Stimulated activated CD8-positive, alpha-beta memory T cell treated with anti-CD3 and anti-CD28 coated beads, Interleukin-15, amount 100 ng/mL, for 4 hours (primary cell): ENCODE results near the gene NDST3.
"Not testable (repeated sequence)": the region's sequence is repeated elsewhere in the genome, so short reads cannot be mapped to it uniquely, and the experiment has no call there.

Experiments used
- DNase-seq, 2 donors: peaks; one replicate each; pipeline ENCODE4 v3.0.0-alpha.2; 2020; ENCODE audit warnings: low read depth in 2 of 2

The NDST3 gene

GRCh38 chr4:118271788-118272187 lies 237.5 kb downstream of the NDST3 start:
- DNase-seq, result no peak

GRCh38 chr4:118273642-118274041 lies 239.4 kb downstream of the NDST3 start:
- DNase-seq, result no peak

DNA sequence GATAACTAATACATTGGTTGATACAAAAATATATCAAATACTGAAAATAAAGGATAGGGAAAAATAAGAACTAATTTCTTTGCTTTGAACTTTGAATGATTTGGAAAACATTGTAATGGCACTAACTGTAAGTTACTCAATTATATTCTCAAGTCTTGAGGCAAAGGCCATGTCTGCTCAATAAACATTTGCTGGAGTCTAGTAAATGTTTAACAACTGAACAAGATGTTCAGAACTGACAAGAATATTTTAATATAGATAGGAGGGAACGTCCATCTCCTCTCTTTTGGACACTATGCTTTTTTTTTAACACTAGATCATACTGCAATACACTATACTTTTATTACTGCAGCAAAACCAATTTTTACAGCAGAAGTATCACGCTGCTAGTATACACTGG lies 242.3 kb downstream of the NDST3 start:
- DNase-seq, result no peak

GRCh38 chr4:118277243-118277642 lies 243.0 kb downstream of the NDST3 start:
- DNase-seq, result no peak

GRCh38 chr4:118278473-118279274 lies 244.4 kb downstream of the NDST3 start:
- peak; percentile 96 to 98 for DNase-seq

- no peak for DNase-seq
These were observed 245.0 kb downstream of the NDST3 start for GRCh38 chr4:118279328-118279727.

- DNase-seq, result no peak
These were observed 245.7 kb downstream of the NDST3 start for GRCh38 chr4:118279920-118280432.

GRCh38 chr4:118280501-118281218 lies 246.4 kb downstream of the NDST3 start:
- DNase-seq, result no peak

DNA sequence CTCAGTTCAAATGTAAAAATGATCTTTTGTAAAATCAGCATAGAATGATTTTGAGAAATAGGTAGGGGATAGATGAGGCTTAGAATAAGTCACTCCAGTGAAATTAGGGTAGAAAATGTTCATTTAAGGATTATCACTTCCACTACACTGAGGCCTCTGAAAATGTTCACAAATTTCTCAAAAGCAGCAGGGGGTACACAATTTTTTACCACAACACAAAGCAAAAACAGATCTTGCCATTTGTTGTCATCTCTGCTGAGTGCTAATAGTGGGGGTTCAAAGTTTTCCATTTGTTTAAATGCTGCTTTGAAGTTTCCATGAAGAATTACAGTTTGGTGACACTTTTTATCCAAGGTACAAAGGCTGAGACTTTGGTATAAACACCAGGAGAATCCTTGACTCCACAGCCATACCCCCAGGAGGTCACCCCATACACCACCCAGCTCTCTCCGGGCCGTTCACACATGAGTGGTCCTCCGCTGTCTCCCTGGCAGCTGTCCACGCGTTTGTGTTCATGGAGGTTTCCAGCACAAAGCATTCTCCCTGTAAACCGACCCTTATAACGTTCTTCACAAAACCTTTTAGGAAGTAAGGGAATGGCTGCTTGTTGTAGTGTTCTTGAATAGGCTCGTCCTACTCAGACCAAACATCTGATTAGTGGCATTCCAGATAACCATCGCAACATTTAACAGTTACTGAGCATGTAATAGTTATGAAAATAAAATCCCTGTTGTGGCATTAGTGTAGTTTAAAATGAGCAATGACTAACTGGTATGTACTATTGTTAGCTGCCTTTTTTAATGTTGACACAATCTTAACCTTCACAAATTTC lies 247.5 kb downstream of the NDST3 start:
- no peak for DNase-seq

DNA sequence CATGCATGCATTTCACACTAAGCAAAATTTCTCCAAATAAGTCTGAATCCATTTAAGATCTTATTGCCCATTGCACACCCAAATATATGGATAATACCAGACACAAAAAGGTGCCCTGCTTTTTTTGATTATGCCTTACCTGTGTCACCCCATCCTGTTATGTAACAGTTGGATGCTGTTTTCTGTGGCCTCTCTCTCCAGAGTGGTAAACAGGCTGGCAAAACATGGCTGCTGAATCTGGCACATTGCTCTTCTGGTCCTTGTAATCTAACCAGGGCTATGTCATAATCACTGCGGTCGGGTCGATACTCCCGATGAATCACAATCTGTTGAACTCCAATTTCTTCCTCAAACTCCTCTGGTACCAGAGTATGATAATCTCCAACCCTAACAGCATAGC lies 248.4 kb downstream of the NDST3 start:
- DNase-seq, result no peak

- no peak for DNase-seq
These were observed 249.9 kb downstream of the NDST3 start for GRCh38 chr4:118284169-118284568.

DNA sequence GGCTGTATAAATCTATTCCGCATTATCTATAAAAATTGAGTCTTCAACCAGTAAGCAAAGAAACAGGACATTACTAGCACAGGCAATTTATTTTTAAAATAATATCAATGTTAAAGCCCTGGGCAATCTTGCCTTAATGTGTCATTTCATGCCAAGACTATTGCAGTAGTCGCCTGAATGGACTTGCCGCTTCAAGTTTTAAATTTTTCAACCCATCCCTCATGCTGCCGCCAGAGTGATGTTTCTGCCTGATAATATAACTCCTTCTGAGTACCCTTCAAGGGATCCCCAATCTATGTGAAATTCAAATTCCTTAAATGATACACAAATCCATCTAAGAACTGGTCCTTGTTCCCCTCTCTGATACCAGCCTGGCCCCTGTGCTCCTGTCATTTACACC lies 251.6 kb downstream of the NDST3 start:
- no peak for DNase-seq

- no peak for DNase-seq
These were observed 252.4 kb downstream of the NDST3 start for GRCh38 chr4:118286685-118287084.

GRCh38 chr4:118287711-118288451 lies 253.6 kb downstream of the NDST3 start:
- DNase-seq, result no peak

- DNase-seq, result no peak
These were observed 255.5 kb downstream of the NDST3 start for GRCh38 chr4:118289794-118290193.

DNA sequence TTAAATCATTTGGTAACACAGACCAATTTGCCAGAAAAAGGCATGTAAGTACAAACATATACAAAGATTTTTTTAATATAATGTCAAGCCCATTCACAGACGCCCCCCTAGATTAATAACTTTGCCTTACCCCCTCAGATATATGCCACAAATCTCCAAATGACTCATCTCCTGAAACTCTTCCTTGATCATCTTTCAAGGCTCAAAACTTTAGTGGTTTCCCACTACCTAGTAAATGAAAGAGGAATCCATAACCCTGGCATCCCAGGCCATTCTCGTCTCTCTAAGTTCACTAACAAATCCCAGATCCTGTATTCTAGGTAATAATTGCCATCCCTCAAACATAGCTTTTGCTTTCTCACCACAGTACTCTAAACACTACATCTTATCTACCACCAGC lies 256.7 kb downstream of the NDST3 start:
- DNase-seq, result no peak

- DNase-seq, result no peak
These were observed 262.4 kb downstream of the NDST3 start for GRCh38 chr4:118296729-118297128.

DNA sequence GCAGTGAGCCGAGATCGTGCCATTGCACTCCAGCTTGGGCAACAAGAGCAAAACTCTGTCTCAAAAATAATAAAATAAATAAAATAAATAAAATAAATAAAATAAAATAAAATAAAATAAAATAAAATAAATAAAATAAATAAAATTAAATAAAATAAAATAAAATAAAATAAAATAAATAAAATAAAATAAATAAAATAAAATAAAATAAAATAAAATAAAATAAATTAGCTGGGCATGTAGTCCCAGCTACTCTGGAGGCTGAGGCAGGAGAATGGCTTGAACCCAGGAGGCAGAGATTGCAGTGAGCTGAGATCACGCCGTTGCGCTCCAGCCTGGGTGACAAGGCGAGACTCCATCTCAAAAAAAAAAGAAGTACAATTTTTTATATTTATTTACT lies 265.3 kb downstream of the NDST3 start:
- DNase-seq, result not testable (repeated sequence)

GRCh38 chr4:118307643-118308042 lies 273.4 kb downstream of the NDST3 start:
- no peak for DNase-seq
